Measurements from ENCODE around the gene ZIC5.

The ZIC5 gene

DNA sequence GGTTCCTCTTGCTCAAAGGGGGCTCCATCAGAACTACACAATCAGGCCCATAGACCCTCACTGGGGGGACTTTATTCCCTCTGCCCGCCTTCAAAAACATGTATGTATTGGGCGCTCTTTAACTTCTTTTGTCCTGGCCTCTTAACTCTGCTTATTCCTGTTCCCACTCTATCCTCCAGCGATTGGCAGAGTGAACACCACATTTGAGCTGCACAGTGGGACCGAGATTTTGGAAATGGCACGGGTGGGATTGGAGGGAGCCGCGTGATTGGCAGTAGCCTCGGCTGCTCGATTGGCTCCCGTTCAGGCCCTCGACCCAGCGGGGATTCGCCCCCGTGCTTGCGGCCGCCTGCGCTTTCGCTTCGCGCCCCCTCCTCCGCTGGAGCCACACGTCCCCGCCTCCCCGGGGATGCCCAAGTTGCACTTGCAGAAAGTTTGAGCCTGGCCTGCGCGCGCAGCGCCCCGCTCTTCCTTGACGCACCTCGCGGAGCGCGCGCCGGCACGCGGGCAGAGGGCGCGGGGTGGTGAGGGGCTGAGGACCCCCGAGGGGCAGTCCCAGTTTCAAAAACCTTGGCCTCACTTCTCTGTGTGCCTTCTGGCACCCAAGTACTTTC lies at the start of gene ZIC5:
ZIC5 (minus strand) TSS at position 192 of the 614 bp plus-strand sequence; CDS start at position 28, 164 bp downstream.
- peak; percentile 65 for DNase-seq (ENCODE audit: low spot score)

DNA sequence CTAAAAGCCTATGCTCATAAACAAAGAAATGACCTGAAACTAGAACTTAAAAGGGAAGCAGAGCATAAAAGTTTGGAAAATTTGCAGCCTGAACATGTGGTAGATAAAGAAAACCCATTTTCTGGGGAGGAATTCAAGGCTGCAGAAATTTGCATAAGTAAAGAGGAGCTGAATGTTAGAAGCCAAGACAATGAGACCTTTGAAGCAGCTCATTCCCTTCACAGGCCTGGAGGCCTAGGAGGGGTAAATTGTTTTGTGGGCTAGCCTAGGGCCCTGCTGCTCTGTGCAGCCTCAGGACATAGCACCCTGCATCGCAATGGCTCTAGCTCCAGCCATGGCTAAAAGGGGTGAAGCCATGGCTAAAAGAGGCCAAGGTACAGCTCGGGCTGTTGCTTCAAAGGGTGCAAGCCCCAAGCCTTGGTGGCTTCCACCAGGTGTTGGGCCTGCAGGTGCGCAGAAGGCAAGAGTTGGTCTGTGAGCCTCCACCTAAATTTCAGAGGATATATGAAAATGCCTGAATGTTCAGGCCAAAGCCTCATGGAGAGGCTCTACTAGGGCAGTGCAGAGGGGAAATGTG lies 48.3 kb upstream of the ZIC5 start:
- no peak for DNase-seq (ENCODE audit: low spot score)

DNA sequence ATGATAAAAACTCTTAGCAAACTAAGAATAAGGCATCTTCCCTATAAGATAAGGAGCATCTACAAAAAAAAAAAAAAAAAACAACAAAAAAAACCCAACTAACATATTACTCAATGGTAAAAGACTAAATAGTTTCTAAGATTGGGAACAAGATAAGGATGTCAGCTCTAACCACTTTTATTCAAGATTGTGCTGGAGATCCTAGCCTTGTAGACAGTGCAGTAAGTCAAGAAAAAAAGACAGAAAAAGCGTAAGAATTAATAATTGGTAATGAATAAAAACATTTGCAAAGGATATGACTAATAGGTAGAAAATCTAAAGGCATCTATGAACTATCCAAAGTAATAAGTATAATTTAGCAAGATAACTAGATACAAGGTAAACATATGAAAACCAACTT lies 43.1 kb upstream of the ZIC5 start:
- no peak for DNase-seq (ENCODE audit: low spot score)

DNA sequence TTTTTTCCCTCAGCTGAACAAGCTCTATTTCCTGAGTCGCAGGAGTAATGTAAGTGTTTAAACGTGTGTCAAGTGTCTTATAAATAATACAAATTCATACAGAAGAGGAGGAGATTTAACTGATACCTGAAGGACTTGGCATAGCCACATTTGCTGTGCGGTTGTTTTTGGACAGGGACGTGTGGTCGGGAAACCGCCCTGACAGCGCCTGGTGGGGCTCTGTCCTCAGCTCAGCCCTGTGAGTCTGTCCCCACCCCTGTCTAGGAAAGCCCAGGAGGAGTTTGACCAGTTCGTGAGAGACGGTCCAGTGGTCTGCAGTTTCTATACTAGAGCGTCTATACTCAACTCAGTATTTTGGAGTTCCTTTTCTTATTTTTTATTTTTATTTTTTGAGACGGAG lies 26.7 kb upstream of the ZIC5 start:
- no peak for DNase-seq (ENCODE audit: low spot score)

DNA sequence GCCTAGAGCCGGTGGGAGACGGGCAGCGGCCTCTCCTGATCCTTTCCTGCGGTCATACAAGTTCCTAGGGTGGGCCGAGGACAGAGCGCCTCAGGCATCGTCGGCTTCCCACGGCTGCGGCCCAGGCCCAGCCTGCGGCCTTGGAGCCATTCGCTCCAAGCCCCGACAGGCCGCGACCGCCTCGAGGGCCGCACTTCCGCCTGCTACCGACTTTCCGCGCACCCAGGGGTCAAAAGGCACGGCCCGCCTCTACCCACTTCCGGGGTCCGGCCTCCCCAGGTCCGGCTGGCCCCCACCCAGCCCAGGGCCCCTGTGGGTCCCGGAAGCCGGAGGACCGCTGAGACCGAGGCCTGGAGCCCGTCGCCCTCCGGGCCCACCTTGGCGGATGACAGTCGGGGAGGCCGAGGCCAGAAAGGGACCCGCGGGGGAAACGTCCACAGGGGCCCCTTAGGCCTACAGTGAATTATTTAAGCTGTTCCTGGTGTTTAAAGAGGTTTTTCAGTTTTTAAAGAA lies 26.2 kb upstream of the ZIC5 start:
- DNase-seq (ENCODE audit: low spot score) = no peak

DNA sequence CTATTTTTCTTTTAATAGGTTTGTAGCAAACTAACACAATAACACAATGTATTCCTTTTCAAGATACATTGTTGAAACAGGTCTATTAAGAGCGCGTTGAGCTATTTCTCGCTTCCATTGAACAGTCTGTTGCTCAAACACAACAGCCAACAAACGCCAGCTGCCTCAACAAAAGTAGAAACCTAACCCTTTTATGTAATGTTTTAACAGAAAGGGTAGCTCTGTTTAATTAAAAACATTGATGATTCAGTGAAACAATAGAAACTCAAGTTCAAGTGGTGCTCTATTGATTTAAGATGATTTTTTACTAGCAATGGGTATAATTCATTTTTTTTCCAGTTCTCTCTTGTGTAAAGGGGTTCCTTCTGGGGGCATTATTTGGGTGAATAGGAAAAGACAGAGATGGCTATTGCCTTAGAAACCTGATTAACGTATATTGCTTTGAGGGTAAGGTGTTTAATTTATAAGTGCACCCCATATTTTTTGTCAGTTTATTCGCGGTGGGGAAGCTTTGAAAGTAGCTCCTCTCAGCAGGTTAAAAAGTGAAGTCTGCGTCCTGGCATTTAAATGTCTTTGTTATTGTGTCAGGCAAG lies 24.9 kb upstream of the ZIC5 start:
- no peak for DNase-seq (ENCODE audit: low spot score)

DNA sequence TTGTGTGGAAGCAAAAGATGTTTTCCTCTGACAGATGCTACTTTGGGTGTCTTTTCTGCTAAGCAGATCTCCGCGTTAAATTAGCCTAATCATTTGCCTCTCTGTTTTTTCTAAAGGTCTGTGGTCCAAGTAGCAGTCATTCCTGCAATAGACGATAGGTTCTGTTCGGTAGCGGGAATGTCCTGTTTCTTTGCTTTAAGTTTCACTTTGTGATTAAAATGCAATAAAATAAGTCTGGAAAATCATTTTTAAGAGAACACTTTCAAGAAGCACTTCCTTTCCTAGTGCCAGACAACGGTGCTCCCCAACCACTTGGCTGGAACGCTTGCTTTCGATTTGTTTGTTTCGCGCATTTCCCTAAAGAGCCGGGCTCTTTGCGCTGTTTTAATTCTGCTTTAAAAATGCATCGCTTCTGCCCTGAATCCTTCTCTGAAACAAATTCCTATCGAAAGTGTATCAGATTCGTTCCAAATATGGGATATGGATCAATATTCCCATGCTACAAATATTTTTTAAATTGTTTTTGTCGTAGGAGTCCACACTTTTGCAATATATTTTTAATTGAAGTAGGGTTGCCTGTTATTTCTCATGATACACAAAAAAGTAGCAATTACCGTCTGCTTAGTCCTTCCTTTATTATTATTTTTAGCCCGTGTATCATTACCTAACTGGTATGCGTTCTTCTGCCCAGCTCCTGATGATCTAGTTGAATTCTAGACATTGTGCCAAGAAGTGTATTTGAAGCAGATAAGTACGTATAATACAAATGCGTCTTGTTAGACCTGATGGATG lies 24.2 kb upstream of the ZIC5 start:
- no peak for DNase-seq (ENCODE audit: low spot score)

DNA sequence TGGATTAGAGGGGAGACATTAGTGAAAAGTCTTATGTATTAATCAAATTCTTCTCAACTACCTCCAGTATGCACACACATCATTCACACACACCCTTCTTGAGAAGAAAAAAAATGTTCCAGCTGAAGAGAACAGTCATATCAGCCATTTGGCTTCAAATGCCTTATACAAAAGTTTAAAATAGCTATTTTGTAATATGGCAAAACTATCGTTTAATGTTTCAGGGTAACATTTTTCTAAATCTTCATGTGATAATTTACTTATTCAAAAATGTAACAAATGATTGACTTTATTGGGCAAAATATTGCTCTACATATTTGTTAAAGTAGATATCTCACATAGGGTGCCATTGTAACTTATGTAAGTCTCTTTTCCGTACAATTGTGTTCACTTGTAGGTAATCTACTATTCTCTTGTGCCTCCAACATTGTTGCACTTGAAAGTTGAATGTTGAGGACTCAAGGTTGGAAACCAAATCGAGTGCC lies 23.6 kb upstream of the ZIC5 start:
- no peak for DNase-seq (ENCODE audit: low spot score)

DNA sequence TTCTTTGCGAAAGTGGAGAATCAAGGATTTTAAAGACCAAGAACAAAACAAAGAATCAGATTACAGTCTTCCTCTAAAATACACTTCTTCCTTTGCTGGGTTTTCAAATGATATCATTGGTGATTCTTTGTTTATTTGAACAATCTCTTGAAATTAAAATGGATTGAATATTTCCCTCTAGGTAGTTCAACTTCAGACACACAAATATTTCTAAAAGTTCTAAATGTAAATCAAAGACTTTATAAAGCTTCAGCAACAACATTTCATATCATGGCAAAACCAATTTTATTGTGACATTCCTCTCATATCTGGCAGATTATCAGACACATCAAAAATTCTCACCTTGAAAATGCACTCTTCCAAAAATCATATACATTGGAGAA lies 23.1 kb upstream of the ZIC5 start:
- DNase-seq (ENCODE audit: low spot score) = no peak

DNA sequence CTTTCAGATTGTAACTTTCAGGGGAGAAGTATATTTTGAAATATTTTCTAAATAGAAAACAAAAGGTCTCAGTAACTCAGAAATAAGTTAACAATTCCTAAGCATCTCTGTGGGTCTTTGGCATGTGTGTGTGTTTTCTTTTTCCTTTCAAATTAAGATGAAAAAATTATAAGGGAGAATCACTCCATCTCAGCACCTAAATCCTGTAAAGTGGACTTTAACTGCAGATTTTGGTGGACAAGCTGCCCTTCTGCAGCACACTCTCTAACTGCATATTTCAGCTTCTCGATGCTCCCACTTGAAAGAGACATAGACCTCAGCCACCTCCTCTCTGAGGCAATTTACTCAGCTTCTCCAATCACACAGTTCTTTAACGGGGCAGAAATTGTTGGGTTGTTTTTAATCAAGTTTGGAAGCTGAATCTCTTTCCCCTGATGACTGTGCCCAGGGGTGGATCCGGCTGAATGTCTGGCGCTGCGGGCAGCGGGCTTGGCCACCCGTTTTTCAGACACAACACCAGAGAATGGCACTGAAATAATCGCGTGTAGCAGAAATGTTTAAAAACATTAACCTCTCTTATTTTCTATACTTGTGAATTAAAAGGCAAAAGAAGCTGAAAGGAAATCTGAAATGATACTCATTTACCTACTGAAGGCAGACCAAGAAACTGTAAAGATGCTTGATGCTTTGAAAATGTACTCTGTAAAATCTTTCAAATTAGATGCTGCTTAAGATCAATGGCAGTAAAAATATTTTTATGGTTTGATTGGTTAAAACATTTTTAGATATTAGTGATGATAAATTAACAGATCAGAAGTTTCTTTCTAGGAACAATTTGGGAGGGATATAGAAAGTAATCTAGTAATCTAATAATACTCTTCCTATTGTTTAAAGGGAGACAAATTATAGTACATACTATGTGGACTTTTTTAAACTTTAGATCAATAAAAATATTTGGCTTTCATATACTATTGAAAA lies 22.4 kb upstream of the ZIC5 start:
- DNase-seq (ENCODE audit: low spot score) = no peak

DNA sequence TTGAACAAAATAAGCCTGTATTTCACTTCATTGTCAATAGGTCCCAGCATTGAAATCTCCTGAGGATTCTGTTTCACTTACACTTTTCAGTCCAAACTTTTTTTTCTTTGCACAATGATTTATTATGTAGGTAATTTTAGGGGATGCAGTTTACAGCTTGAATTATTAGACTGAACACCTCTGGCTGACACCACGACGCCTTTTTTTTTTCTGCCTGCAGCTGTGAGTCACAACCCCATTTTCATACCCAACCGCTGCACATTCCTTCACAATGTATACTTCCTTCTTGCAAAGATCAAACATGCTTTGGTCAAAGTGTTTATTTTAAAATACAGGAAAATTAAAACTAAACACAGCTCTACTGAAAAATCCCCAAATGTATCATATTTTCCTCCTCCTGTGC lies 21.4 kb upstream of the ZIC5 start:
- no peak for DNase-seq (ENCODE audit: low spot score)

DNA sequence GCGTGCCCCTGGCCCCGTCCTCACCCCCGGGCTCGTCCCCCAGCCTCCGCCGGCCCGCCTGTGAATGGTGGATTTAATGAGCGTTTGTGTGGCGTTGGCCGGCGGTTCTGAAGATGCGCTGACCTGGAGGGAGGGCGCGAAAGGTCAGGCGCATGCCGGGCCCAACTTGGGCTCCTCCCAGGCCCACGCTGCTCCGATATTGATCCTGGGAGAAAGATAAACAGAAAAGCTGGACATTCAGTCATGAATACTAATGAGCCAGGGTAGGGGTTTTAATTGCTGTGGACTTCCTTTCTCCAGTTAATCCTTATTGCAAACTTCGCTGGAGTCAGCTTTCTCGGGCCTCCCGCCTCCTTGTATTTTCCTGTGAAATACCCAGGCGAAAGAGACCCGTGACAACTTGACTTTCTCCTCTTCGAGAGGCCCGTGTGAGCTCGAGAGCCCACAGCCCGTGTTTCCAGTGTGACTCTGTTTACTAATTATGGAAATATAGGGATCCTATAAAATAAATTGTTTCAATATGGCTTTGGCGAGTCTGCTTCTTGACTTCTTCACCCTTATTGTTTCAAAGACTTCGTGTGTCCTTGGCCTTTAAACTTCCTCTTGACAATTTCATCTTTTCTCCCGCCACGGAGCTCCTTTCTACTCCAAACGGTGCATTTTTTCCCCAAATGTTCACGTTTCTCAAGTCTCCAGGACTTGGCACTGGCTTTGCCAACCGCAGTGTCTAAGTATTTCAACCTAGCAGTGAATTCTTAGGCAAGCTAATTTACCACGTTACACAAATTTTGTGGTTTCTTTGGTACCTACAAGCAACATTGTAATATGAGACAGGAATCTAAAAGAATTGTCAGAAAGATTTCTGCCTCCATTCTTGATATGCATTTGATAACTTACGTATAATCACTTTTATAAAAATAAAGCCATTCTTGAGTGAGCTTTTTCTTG lies 20.5 kb upstream of the ZIC5 start:
- DNase-seq (ENCODE audit: low spot score) = no peak

DNA sequence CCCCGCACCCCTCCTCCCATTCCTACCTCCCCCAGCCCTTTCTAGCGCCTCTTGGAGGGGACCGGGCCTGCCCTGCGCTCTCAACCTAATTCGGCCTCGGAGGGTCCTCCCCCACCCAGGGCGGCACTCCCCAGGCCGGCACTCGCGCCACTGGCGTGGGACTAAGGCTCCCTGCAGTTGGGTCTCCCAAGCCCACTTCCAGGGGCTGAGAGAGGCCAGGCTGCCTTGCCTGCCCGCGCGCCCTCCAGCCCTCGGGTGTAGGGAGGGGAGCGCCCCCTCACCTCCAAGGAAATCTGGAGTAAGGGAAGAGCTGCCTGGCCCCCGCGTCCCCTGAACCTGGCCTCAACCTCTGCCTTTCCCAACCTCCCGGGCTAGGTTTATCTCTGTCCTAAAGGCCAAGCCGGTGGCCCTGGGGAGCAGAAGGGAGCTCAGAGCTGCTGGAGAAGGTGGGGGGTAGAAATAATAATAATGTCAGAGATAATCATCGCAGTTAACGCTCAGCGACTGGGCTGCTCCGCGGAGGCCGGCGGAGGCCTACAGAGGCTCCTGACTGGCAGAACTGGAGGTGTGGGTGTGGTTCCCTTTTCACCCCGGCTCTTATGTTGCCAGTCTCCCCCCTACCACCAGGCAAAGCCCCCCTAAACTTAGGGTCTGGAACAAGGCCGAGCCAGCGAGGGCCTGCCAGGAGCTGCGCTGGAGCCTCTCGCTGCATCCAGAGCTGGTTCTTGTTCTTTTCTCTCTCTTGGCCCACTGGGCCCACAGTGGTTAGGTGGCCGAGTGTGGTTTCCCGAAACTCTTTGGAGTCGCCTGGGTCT lies 19.7 kb upstream of the ZIC5 start:
- DNase-seq (ENCODE audit: low spot score) = no peak

DNA sequence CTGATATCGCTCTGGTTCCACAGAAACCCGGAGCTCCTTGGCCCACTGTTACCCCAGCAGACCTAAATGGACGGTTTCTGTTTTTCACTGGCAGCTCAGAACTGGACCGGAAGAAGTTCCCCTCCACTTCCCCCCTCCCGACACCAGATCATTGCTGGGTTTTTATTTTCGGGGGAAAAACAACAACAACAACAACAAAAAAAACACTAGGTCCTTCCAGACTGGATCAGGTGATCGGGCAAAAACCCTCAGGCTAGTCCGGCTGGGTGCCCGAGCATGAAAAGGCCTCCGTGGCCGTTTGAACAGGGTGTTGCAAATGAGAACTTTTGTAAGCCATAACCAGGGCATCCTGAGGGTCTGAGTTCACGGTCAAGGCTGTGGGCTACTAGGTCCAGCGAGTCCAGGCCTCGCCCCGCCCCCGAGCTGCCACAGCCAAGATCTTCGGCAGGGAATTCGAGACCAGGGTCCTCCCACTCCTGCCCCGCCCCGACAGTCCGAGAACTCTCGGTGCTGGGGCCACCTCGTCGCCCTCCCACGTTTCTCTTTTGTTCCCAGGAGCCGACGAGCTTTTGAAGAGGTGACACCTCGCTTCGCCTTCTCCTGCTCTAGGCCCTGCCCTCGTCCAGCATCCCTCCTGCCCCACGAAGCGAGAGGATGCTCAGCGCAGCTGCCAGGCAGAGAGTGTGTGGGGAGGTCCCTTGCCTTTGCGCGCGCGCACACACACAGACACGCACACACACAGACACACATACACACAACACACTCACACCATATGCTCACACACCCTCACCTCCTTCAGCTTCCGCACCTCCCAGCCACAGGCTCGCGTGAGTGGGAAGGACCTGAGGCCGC lies 18.8 kb upstream of the ZIC5 start:
- peak; percentile 49 for DNase-seq (ENCODE audit: low spot score)

DNA sequence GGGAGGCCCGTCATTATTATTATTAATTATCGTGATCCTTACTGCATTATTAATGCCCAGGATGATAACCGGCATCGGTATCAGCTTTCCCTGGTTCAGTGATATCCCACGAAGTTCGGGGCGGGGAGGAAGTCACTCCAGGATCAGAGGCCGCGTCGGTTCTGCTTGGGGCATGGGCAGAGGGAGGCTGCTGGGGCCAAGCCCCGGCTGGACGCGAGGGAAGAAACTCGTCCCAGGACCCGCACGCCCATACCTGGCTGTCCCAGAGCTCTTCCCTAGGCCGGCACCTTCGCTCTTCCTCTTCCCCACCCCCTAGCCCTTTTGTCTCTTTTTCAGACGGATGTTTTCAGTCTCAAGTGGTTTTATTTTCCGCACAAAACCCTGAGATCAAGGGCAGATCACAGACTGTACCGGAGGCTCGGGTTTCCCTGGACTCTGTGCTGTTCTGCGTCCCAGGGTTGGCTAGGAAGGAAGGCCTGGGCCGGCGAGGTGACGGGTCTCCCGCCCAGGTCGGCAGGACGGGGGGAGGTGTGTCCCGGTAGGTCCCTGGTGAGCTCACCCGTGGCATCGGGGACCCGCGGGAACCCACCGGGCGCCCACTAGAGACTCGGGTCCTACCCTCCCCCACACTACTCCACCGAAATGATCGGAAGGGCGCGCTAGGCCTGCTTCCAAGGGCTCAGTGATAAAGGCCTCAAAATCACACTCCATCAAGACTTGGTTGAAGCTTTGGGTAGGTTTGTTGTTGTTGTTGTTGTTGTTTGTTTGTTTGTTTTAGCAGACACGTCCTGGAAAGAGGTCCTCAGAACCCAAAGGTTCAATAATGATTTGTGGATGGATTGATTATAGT lies 17.9 kb upstream of the ZIC5 start:
- DNase-seq (ENCODE audit: low spot score) = no peak

DNA sequence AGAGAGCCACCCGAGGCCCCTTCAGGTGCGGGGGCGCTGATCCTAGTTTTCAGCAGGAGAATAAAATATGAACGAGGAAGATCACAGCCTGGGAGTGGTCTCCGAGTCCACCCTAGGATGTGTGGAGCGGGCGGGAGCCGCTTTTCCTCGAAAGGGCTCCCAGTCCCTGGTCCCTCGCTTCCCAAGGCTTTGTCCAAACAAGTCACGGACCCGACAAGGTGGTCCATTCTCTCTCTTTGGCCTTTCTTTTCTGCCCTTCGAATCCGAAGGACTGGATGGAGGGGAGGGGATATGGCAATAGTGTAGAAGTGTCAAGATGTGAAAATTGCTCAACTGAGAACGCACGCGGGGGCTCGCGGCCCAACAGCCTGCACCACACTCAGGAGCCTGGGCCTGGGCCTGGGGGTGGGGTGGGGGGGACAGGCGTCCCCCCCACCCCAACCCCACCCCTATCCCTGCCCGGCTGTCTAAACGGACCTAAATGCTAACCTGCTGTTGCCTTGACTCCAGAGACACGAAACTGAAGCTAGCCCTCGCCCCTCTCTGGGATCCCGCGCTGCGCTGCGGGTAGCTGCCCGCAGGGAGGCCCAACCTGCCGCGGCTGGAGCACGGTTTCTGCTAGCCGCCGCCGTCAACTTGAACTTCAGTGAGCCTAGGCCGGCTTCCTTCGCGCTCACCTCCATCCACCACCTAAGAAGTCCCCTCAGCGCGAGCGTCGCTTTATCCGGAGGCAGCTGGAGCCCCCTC lies 17.1 kb upstream of the ZIC5 start:
- DNase-seq (ENCODE audit: low spot score) = no peak
